Measurements from ENCODE around the gene STK17A. TPM values are rescaled to one million over a fixed set of nuclear protein-coding genes. Genes with fewer than 3 reads are reported as not detected.
A peak's percentile ranks its signal among the peaks of the same experiment; 100 is the strongest.

Gene STK17A
- total and polyA plus RNA-seq, 4 donors, result 11.7 to 34.7 (median 22.0) TPM

DNA sequence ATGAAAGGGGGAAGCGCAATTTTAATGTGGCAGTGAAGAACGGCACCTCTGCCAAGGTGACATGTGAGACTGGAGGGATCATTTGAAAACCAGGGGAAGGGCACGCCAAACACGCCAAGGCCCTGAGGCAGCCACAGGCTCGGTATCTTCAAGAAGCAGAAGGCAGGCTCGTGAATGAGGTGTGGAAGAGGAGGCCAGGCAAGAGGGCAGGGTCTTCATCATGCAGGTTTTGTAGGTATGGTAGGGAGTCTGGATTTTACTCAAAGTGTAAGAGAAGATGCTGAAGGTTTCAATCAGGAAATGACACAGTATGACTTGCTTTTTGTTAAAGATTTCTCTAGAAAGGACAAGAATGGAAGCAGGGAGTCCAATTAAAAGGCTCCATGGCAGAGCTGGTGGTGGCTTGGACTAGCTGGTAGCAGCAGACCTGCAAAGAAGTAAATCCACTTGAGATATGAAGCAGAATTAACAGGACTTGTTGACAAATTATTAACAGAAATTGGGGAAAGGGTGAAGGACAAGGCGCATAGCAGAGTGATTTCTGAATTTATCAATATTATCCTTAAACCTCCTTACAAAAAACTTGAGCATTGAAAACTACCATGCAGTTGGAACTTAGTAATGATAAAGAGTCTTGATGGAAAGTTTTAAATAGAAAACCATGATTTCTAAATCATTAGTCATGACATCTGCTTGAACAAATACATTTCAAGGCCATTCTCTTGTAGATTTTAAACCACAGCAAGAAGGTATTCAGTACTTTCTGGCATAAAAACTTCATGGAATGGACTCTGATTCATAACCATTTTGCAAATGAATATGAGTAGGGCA lies 76.0 kb downstream of the STK17A start:
- H3K27ac ChIP-seq (ENCODE audit: low read depth in 1 of 2, low read length in 1 of 2), result peak overlapping the region in 1 of 2 donors; percentile 51
- H3K9ac ChIP-seq (ENCODE audit: insufficient read depth in 1 of 2, low read length in 2 of 2), result no peak overlapping the region
- TF ChIP-seq, protein P1, sequence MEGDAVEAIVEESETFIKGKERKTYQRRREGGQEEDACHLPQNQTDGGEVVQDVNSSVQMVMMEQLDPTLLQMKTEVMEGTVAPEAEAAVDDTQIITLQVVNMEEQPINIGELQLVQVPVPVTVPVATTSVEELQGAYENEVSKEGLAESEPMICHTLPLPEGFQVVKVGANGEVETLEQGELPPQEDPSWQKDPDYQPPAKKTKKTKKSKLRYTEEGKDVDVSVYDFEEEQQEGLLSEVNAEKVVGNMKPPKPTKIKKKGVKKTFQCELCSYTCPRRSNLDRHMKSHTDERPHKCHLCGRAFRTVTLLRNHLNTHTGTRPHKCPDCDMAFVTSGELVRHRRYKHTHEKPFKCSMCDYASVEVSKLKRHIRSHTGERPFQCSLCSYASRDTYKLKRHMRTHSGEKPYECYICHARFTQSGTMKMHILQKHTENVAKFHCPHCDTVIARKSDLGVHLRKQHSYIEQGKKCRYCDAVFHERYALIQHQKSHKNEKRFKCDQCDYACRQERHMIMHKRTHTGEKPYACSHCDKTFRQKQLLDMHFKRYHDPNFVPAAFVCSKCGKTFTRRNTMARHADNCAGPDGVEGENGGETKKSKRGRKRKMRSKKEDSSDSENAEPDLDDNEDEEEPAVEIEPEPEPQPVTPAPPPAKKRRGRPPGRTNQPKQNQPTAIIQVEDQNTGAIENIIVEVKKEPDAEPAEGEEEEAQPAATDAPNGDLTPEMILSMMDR (IDR thresholded peaks at IDR 0.05; ENCODE audit: control extremely low read depth, extremely low read depth), result no peak
- 81 to 90% methylated on average over 7 of the region's 7 CpGs for WGBS, 2 donors
- ATAC-seq (ENCODE audit: insufficient read depth, low FRiP score) (peak; percentile 47), DNase-seq (no peak)
- peaks cover 0 to 4% (median 0%) of the 10 kb centered on the region in 4 donors for H3K36me3 ChIP-seq (ENCODE audit: control insufficient read depth in 4 of 4, insufficient read depth in 4 of 4, low read length in 4 of 4)
- peaks cover 0 to 14% (median 0%) of the 10 kb centered on the region in 5 donors for H3K4me1 ChIP-seq (ENCODE audit: control insufficient read depth in 5 of 5, insufficient read depth in 5 of 5, low read length in 5 of 5)
- no peak overlapping the region for H3K4me3 ChIP-seq
- H3K9me3 ChIP-seq (ENCODE audit: control insufficient read depth in 4 of 4, insufficient read depth in 3 of 4, low read length in 3 of 4), result no peaks in the 10 kb centered on the region
- no peaks in the 10 kb centered on the region for H3K27me3 ChIP-seq (ENCODE audit: control insufficient read depth in 3 of 3, insufficient read depth in 3 of 3, low read length in 2 of 3)

DNA sequence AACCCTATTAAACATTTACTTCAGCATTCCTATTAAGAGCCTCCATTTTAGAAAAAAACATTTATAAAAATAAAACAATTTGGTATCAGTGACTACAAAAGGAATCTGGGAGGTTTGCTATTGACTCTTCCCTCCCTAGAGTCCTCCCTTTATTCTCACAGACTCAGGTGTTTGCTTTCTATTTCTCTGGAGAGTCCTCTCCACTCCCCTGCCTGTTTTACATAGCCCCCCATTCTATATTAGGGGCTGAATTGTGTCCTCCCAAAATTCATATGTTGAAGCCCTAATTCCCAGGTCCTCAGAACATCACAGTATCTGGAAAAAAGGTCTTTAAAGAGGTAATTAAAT lies 76.6 kb downstream of the STK17A start:
- H3K4me3 ChIP-seq, result no peak overlapping the region
- H3K9me3 ChIP-seq (ENCODE audit: control insufficient read depth in 4 of 4, insufficient read depth in 3 of 4, low read length in 3 of 4), result no peaks in the 10 kb centered on the region
- DNase-seq (no peak), ATAC-seq (ENCODE audit: insufficient read depth, low FRiP score) (no peak)
- H3K9ac ChIP-seq (ENCODE audit: insufficient read depth in 1 of 2, low read length in 2 of 2), result no peak overlapping the region
- peaks cover 0 to 4% (median 0%) of the 10 kb centered on the region in 4 donors for H3K36me3 ChIP-seq (ENCODE audit: control insufficient read depth in 4 of 4, insufficient read depth in 4 of 4, low read length in 4 of 4)
- no peaks in the 10 kb centered on the region for H3K27me3 ChIP-seq (ENCODE audit: control insufficient read depth in 3 of 3, insufficient read depth in 3 of 3, low read length in 2 of 3)
- no peak overlapping the region for H3K27ac ChIP-seq (ENCODE audit: low read depth in 1 of 2, low read length in 1 of 2)
- TF ChIP-seq, protein P1 (IDR thresholded peaks at IDR 0.05; ENCODE audit: control extremely low read depth, extremely low read depth), result no peak
- H3K4me1 ChIP-seq (ENCODE audit: control insufficient read depth in 5 of 5, insufficient read depth in 5 of 5, low read length in 5 of 5), result peaks cover 0 to 18% (median 0%) of the 10 kb centered on the region in 5 donors

DNA sequence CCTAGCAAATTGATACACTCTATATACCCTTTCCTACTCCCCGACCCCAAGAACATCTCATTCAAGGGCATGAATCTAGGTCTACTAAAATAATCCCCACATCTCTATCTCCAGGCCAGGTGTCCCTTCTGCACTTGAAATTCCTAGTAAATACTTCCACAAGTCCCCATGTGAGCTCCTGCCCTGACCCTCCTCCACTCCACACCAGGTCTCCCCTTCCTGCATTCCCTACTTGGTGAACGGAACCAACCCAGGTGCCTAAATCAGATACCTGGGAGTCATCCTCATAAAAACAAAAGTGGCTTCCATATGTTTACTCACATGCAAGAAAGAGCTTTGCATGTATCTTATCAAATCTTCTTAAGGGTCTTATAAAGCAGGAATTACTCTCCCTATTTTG lies 77.2 kb downstream of the STK17A start:
- Histone ChIP-seq H3K36me3 (ENCODE audit: control insufficient read depth in 4 of 4, insufficient read depth in 4 of 4, low read length in 4 of 4) (peaks cover 0 to 4% (median 0%) of the 10 kb centered on the region in 4 donors), H3K9ac (ENCODE audit: insufficient read depth in 1 of 2, low read length in 2 of 2) (no peak overlapping the region), H3K27me3 (ENCODE audit: control insufficient read depth in 3 of 3, insufficient read depth in 3 of 3, low read length in 2 of 3) (no peaks in the 10 kb centered on the region), H3K4me1 (ENCODE audit: control insufficient read depth in 5 of 5, insufficient read depth in 5 of 5, low read length in 5 of 5) (peaks cover 0 to 20% (median 0%) of the 10 kb centered on the region in 5 donors), H3K4me3 (no peak overlapping the region), H3K9me3 (ENCODE audit: control insufficient read depth in 4 of 4, insufficient read depth in 3 of 4, low read length in 3 of 4) (no peaks in the 10 kb centered on the region), H3K27ac (ENCODE audit: low read depth in 1 of 2, low read length in 1 of 2) (no peak overlapping the region)
- WGBS, 2 donors, result 93 to 98% methylated on average over 2 of the region's 2 CpGs
- ATAC-seq (ENCODE audit: insufficient read depth, low FRiP score) (no peak), DNase-seq (no peak)
- TF ChIP-seq, protein P1 (IDR thresholded peaks at IDR 0.05; ENCODE audit: control extremely low read depth, extremely low read depth), result no peak
